DND-41 (cell line): ENCODE data around the gene CT47A7.

Experiments
- EZH2 ChIP-seq: IDR thresholded peaks from 3 replicates; pipeline ENCODE4 v1.6.1; 2012; ENCODE audit warnings: borderline replicate concordance, low read depth, mild to moderate bottlenecking, moderate library complexity, low read length, inconsistent platforms; ENCODE audit not compliant: severe bottlenecking
- TF ChIP-seq, protein P1 (sequence below): IDR thresholded peaks from 2 replicates; pipeline ENCODE4 v1.5.1; 2012; ENCODE audit warnings: borderline replicate concordance, low read length, moderate library complexity, mild to moderate bottlenecking; ENCODE audit not compliant: poor library complexity, severe bottlenecking; ENCODE audit errors: extremely low read depth

DNA sequence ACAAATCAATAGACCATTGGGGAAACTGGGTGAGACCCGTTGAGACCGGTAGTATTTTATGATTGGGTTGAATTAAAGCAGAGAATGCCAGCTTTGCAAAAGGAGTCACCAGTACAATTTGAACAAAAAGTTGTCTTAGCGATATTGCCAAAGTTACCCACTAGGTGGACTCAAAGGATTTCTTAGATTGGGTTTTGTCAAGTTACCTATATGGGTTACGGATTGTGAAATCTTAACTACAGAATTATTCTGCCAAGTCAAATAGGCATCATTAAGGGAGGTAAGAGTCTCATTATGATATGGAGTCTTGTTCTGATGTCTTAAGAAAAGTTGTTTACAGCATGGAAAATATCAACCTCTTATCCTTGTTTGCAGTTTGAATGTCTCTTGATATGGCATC lies 44.2 kb upstream of the CT47A7 start:
- TF ChIP-seq, protein P1, sequence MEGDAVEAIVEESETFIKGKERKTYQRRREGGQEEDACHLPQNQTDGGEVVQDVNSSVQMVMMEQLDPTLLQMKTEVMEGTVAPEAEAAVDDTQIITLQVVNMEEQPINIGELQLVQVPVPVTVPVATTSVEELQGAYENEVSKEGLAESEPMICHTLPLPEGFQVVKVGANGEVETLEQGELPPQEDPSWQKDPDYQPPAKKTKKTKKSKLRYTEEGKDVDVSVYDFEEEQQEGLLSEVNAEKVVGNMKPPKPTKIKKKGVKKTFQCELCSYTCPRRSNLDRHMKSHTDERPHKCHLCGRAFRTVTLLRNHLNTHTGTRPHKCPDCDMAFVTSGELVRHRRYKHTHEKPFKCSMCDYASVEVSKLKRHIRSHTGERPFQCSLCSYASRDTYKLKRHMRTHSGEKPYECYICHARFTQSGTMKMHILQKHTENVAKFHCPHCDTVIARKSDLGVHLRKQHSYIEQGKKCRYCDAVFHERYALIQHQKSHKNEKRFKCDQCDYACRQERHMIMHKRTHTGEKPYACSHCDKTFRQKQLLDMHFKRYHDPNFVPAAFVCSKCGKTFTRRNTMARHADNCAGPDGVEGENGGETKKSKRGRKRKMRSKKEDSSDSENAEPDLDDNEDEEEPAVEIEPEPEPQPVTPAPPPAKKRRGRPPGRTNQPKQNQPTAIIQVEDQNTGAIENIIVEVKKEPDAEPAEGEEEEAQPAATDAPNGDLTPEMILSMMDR: peak; percentile 42
- no peak for TF ChIP-seq EZH2
